Effector memory CD4-positive, alpha-beta T cell (primary cell): ENCODE measurements around the gene KLRB1.
"Not testable (repeated sequence)": the region's sequence is repeated elsewhere in the genome, so short reads cannot be mapped to it uniquely, and the experiment has no call there.

Experiments used
- DNase-seq, 3 donors: peaks; one replicate each; pipeline ENCODE4 v3.0.0-alpha.2; 2020
- H3K27ac ChIP-seq: 2 replicates; pipeline ENCODE4 v1.7.0; 2013; ENCODE audit warnings: mild to moderate bottlenecking, low read length, moderate library complexity; ENCODE audit not compliant: insufficient read depth, poor library complexity, severe bottlenecking
- H3K27me3 ChIP-seq: replicated peaks from 2 replicates; pipeline ENCODE4 v1.7.0; 2013; ENCODE audit warnings: mild to moderate bottlenecking, low read length; ENCODE audit not compliant: insufficient read depth, control insufficient read depth, poor library complexity, severe bottlenecking
- H3K36me3 ChIP-seq: 2 replicates; pipeline ENCODE4 v1.7.0; 2013; ENCODE audit warnings: mild to moderate bottlenecking, low read length, moderate library complexity; ENCODE audit not compliant: control insufficient read depth, insufficient read depth
- H3K4me1 ChIP-seq: 2 replicates; pipeline ENCODE4 v1.7.0; 2013; ENCODE audit warnings: low read length, mild to moderate bottlenecking; ENCODE audit not compliant: control insufficient read depth, insufficient read depth, poor library complexity, severe bottlenecking
- H3K4me3 ChIP-seq: 2 replicates; pipeline ENCODE4 v1.7.0; 2013; ENCODE audit warnings: low read length, low read depth, mild to moderate bottlenecking; ENCODE audit not compliant: insufficient read depth, poor library complexity, severe bottlenecking
- H3K9me3 ChIP-seq: 2 replicates; pipeline ENCODE4 v1.7.0; 2013; ENCODE audit warnings: mild to moderate bottlenecking, low read length, moderate library complexity; ENCODE audit not compliant: control insufficient read depth

Gene KLRB1

DNA sequence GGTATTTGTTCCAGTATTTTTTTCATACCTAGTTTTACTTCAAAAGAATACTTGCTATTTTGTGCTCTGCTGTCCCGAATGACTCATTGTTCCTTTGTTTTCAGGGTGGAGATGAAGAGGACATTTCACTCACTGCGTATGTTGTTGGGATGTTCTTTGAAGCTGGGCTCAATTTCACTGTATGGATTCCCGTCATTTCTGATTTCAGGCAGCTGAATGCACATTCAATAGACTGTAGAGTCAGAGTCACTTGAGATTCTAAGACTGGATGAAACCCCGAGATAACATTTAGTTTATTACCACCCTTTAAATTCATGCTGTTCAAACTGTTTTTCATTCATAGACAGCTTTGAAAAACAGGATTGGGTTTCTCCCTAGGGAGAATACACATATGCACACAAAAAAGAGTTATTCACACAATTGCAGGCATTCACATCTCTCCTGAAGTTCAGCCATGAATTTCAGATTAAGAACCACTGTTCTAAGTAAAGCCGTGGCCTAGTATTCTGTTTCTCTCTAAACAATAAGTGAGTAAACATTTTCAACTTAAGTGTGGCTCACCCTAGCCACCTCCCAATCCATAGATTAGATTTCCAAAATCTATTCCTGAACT, 44.8 kb downstream of the KLRB1 start:
- not testable (repeated sequence) for H3K9me3 ChIP-seq, H3K27me3 ChIP-seq, H3K4me1 ChIP-seq, H3K27ac ChIP-seq, H3K36me3 ChIP-seq, H3K4me3 ChIP-seq, DNase-seq

DNA sequence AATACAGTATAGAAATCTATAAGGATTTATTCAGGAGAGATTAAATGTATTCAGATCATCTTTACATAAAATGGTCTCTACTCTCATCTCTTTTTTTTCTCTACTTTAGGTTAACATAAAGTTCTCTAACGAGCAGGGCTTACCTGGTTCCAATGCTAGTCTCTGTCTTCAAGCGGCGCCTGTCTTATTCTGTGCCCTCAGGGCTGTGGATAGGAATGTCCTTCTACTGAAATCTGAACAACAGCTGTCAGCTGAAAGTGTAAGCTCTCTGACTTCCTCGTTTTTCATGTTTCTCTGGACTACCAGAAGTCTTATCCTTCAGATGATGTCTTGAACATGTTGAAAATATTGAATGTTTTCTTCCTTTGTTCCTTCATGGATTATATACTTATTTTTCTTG, 62.2 kb downstream of the KLRB1 start:
- not testable (repeated sequence) for H3K4me1 ChIP-seq, H3K9me3 ChIP-seq, H3K36me3 ChIP-seq, H3K27me3 ChIP-seq, H3K27ac ChIP-seq, H3K4me3 ChIP-seq, DNase-seq
